ENCODE measurements around the gene RELA. TPM values are rescaled to one million over a fixed set of nuclear protein-coding genes. Genes with fewer than 3 reads are reported as not detected.

RELA gene
- total RNA-seq, 1 donor from 2014 or later = 62.6 TPM

DNA sequence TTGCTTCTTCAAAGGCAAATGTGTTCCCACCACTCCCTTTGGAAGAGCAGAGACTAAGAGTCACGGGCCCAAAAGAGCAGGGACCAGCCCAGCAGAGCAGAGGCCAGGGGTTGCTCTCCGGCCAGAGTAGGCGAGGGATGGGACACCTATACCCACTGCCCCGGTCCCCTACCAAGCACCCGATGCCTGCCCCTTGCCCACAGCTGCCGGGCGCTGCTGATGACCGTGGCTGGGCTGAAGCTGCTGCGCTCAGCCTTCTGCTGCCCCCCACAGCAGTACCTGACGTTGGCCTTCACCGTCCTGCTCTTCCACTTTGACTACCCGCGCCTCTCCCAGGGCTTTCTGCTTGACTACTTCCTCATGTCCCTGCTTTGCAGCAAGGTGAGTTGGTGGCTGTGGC, 35.5 kb downstream of the RELA start:
- TF ChIP-seq, protein P1, sequence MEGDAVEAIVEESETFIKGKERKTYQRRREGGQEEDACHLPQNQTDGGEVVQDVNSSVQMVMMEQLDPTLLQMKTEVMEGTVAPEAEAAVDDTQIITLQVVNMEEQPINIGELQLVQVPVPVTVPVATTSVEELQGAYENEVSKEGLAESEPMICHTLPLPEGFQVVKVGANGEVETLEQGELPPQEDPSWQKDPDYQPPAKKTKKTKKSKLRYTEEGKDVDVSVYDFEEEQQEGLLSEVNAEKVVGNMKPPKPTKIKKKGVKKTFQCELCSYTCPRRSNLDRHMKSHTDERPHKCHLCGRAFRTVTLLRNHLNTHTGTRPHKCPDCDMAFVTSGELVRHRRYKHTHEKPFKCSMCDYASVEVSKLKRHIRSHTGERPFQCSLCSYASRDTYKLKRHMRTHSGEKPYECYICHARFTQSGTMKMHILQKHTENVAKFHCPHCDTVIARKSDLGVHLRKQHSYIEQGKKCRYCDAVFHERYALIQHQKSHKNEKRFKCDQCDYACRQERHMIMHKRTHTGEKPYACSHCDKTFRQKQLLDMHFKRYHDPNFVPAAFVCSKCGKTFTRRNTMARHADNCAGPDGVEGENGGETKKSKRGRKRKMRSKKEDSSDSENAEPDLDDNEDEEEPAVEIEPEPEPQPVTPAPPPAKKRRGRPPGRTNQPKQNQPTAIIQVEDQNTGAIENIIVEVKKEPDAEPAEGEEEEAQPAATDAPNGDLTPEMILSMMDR (IDR thresholded peaks at IDR 0.05; ENCODE audit: unreplicated experiment) = no peak
- Mint-ChIP-seq H3K4me3 (ENCODE audit: unreplicated experiment) (no peak overlapping the region), H3K4me1 (ENCODE audit: unreplicated experiment) (no peaks in the 10 kb centered on the region), H3K27me3 (ENCODE audit: unreplicated experiment) (peaks cover 12% of the 10 kb centered on the region), H3K36me3 (ENCODE audit: low read depth, unreplicated experiment) (peaks cover 22% of the 10 kb centered on the region), H3K9me3 (ENCODE audit: unreplicated experiment) (no peaks in the 10 kb centered on the region), H3K27ac (ENCODE audit: unreplicated experiment) (no peak overlapping the region)
- DNase-seq (ENCODE audit: low spot score) = no peak

DNA sequence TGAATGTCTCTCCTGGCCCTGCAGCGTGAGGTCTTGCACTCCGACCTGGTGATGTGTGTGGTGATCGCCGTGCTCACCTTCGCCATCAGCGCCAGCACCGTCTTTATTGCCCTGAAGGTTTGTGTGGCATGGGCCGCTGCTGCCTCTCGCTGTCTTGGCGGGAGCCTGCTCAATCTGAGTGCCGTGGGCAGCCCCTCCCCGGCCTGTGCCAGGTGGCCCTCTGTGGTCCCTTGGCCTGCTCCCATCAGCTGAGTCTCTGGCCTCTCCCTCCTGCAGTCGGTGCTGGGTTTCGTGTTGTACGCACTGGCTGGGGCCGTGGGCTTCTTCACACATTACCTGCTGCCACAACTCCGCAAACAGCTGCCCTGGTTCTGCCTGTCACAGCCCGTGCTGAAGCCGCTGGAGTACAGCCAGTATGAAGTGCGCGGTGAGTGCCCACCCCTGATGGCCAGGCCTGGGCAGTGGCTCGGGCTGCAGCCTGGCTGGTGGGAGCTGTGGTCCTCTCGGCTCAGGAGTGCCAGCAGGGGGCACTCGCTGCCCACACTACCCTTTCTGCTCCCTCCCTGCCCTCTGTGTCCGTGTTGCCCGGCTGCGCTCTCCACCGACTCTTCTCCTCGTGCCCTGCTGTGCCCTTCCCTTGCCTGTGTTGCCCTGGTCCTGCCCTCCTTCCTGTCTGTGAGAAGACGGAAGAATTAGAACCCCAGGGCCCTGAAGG, 36.9 kb downstream of the RELA start:
- Mint-ChIP-seq H3K4me3 (ENCODE audit: unreplicated experiment) (no peak overlapping the region), H3K4me1 (ENCODE audit: unreplicated experiment) (no peaks in the 10 kb centered on the region), H3K36me3 (ENCODE audit: low read depth, unreplicated experiment) (peaks cover 27% of the 10 kb centered on the region), H3K27me3 (ENCODE audit: unreplicated experiment) (peaks cover 10% of the 10 kb centered on the region), H3K27ac (ENCODE audit: unreplicated experiment) (no peak overlapping the region), H3K9me3 (ENCODE audit: unreplicated experiment) (no peaks in the 10 kb centered on the region)
- peak; percentile 61 for DNase-seq (ENCODE audit: low spot score)
- TF ChIP-seq, protein P1 (IDR thresholded peaks at IDR 0.05; ENCODE audit: unreplicated experiment) = peak; percentile 50

DNA sequence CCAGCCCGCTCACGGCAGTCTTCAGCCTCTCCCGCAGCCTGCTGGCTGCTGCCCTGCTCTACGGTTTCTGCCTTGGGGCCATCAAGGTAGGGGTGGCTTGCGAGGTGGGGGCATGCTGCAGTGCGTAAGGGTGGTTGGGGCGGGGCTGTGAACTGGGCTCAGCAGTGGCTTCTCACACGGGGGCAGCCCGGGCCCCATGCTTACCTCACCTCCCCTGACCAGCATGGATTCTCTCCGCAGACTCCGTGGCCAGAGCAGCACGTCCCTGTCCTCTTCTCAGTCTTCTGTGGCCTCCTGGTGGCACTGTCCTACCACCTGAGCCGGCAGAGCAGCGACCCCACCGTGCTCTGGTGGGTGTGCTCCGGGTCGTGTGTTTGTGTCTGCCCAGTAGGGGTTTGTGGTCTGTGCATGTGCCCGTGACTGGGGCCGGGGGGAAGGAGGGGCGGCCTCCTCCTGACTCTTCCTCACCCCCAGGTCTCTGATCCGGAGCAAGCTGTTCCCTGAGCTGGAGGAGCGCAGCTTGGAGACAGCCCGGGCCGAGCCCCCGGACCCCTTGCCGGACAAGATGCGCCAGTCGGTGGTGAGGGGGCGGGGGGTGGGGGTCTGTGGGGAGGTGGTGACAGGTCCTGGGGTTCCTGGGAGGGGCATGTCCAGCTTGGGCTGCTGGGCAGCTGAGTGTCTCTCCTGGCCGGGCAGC, 37.6 kb downstream of the RELA start:
- Mint-ChIP-seq H3K9me3 (ENCODE audit: unreplicated experiment) (no peaks in the 10 kb centered on the region), H3K4me1 (ENCODE audit: unreplicated experiment) (no peaks in the 10 kb centered on the region), H3K27ac (ENCODE audit: unreplicated experiment) (no peak overlapping the region), H3K4me3 (ENCODE audit: unreplicated experiment) (no peak overlapping the region), H3K27me3 (ENCODE audit: unreplicated experiment) (peaks cover 10% of the 10 kb centered on the region), H3K36me3 (ENCODE audit: low read depth, unreplicated experiment) (peaks cover 27% of the 10 kb centered on the region)
- TF ChIP-seq, protein P1 (IDR thresholded peaks at IDR 0.05; ENCODE audit: unreplicated experiment) = no peak
- no peak for DNase-seq (ENCODE audit: low spot score)

DNA sequence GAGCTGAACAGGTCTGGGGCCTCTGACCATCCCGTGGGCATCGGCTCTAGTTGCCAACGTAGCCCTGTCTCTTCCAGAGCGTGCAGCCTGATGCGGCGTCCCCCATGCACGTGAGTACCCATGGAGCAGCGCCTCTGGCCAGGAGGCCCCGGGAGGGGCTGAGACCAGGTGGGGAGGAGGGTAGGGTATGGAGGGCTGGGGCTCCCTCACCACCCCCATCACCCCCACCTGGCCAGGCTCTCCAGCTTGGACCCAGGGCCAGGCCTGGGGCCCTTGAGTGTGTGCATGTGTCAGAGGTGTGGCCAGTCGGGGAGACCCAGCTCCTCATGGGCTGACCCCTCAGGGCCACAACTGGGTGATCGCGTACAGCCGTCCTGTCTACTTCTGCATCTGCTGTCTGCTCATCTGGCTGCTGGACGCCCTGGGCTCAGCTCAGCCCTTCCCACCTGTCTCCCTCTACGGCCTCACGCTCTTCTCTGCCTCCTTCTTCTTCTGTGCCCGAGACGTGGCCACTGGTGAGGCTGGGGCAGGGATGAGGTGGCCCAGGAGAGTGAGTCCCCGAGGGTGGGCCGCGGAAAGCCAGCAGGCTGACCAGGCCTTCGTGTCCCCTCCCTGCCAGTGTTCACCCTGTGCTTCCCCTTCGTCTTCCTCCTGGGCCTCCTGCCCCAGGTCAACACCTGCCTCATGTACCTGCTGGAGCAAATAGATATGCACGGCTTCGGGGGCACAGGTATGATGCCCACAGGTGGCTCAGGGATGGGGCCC, 38.7 kb downstream of the RELA start:
- Mint-ChIP-seq H3K27ac (ENCODE audit: unreplicated experiment) (no peak overlapping the region), H3K27me3 (ENCODE audit: unreplicated experiment) (peaks cover 12% of the 10 kb centered on the region), H3K9me3 (ENCODE audit: unreplicated experiment) (no peaks in the 10 kb centered on the region), H3K4me3 (ENCODE audit: unreplicated experiment) (no peak overlapping the region), H3K36me3 (ENCODE audit: low read depth, unreplicated experiment) (peaks cover 28% of the 10 kb centered on the region), H3K4me1 (ENCODE audit: unreplicated experiment) (no peaks in the 10 kb centered on the region)
- TF ChIP-seq, protein P1 (IDR thresholded peaks at IDR 0.05; ENCODE audit: unreplicated experiment) = no peak
- DNase-seq (ENCODE audit: low spot score) = no peak
